NT2/D1 (cell line): ENCODE measurements around the gene LRP8.
"Not testable (repeated sequence)": the region's sequence is repeated elsewhere in the genome, so short reads cannot be mapped to it uniquely, and the experiment has no call there.

Source experiments
- DNase-seq: peaks from one replicate; pipeline ENCODE4 v3.0.0-alpha.2; 2011; ENCODE audit warnings: low read depth, low spot score
- H3K27me3 ChIP-seq: 2 replicates; pipeline ENCODE4 v1.6.0; 2011; ENCODE audit warnings: mild to moderate bottlenecking; ENCODE audit not compliant: insufficient read length, insufficient read depth
- H3K36me3 ChIP-seq: 2 replicates; pipeline ENCODE4 v1.6.1; 2011; ENCODE audit warnings: mild to moderate bottlenecking, low read length, mixed read lengths; ENCODE audit not compliant: insufficient read depth, insufficient read length
- H3K4me1 ChIP-seq: 2 replicates; pipeline ENCODE4 v1.5.1; 2011; ENCODE audit not compliant: insufficient read depth, insufficient read length
- H3K4me3 ChIP-seq: 2 replicates; pipeline ENCODE4 v1.5.1; 2011; ENCODE audit warnings: low read depth; ENCODE audit not compliant: insufficient read length
- H3K9ac ChIP-seq: 2 replicates; pipeline ENCODE4 v1.6.0; 2011; ENCODE audit warnings: low read depth; ENCODE audit not compliant: insufficient read length
- H3K9me3 ChIP-seq: 2 replicates; pipeline ENCODE4 v1.5.1; 2011; ENCODE audit warnings: mild to moderate bottlenecking, low read length; ENCODE audit not compliant: insufficient read depth
- SUZ12 ChIP-seq: IDR thresholded peaks from 2 replicates; pipeline ENCODE4 v1.6.1; 2011; ENCODE audit not compliant: insufficient read length, insufficient read depth; ENCODE audit errors: extremely low read depth
- YY1 ChIP-seq: IDR thresholded peaks from 2 replicates; pipeline ENCODE4 v1.6.1; 2011; ENCODE audit not compliant: insufficient read length, insufficient read depth
- ZNF274 ChIP-seq: IDR thresholded peaks from 2 replicates; pipeline ENCODE4 v1.6.1; 2011; ENCODE audit warnings: mild to moderate bottlenecking, low read depth, low read length

Gene LRP8

GRCh38 chr1:53214376-53214940 lies 113.4 kb downstream of the LRP8 start:
- no peaks in the 10 kb centered on the region for H3K4me1 ChIP-seq
- no peaks in the 10 kb centered on the region for H3K9me3 ChIP-seq
- no peak overlapping the region for H3K9ac ChIP-seq
- TF ChIP-seq SUZ12: no peak
- no peak for TF ChIP-seq YY1
- TF ChIP-seq ZNF274: no peak
- H3K27me3 ChIP-seq: no peaks in the 10 kb centered on the region
- H3K4me3 ChIP-seq: no peak overlapping the region
- no peak for DNase-seq
- H3K36me3 ChIP-seq: peaks cover 90% of the 10 kb centered on the region

GRCh38 chr1:53210954-53211353 lies 116.9 kb downstream of the LRP8 start:
- no peak for DNase-seq
- Histone ChIP-seq H3K4me1 (no peaks in the 10 kb centered on the region), H3K9me3 (peaks cover 23% of the 10 kb centered on the region), H3K4me3 (no peak overlapping the region), H3K36me3 (peaks cover 90% of the 10 kb centered on the region), H3K9ac (no peak overlapping the region), H3K27me3 (no peaks in the 10 kb centered on the region)
- no peak for TF ChIP-seq YY1
- no peak for TF ChIP-seq ZNF274
- TF ChIP-seq SUZ12: no peak

- Histone ChIP-seq H3K9me3 (peaks cover 29% of the 10 kb centered on the region), H3K4me1 (no peaks in the 10 kb centered on the region), H3K9ac (no peak overlapping the region), H3K36me3 (peaks cover 88% of the 10 kb centered on the region), H3K27me3 (no peaks in the 10 kb centered on the region), H3K4me3 (no peak overlapping the region)
- no peak for TF ChIP-seq SUZ12
- no peak for TF ChIP-seq ZNF274
- TF ChIP-seq YY1: no peak
- DNase-seq: no peak
These were observed 117.5 kb downstream of the LRP8 start for GRCh38 chr1:53210352-53210751.

GRCh38 chr1:53207726-53208125 lies 120.1 kb downstream of the LRP8 start:
- no peak for TF ChIP-seq ZNF274
- no peak for TF ChIP-seq YY1
- TF ChIP-seq SUZ12: no peak

GRCh38 chr1:53206735-53207379 lies 121.0 kb downstream of the LRP8 start:
- H3K9me3 ChIP-seq: peaks cover 41% of the 10 kb centered on the region
- no peaks in the 10 kb centered on the region for H3K4me1 ChIP-seq
- no peak for TF ChIP-seq ZNF274
- H3K9ac ChIP-seq: no peak overlapping the region
- H3K4me3 ChIP-seq: no peak overlapping the region
- peaks cover 91% of the 10 kb centered on the region for H3K36me3 ChIP-seq
- H3K27me3 ChIP-seq: no peaks in the 10 kb centered on the region
- DNase-seq: no peak

More at GRCh38 chr1:53207726-53208125, 120.1 kb downstream of the LRP8 start:
- H3K9me3 ChIP-seq: peaks cover 41% of the 10 kb centered on the region
- no peak for DNase-seq
- H3K27me3 ChIP-seq: no peaks in the 10 kb centered on the region
- no peak overlapping the region for H3K4me3 ChIP-seq
- no peaks in the 10 kb centered on the region for H3K4me1 ChIP-seq
- H3K9ac ChIP-seq: no peak overlapping the region
- H3K36me3 ChIP-seq: peaks cover 89% of the 10 kb centered on the region

GRCh38 chr1:53206083-53206685 lies 121.7 kb downstream of the LRP8 start:
- H3K4me3 ChIP-seq, H3K27me3 ChIP-seq, DNase-seq, H3K9ac ChIP-seq, H3K4me1 ChIP-seq: not testable (repeated sequence)
- H3K36me3 ChIP-seq: peaks cover 89% of the 10 kb centered on the region
- peaks cover 41% of the 10 kb centered on the region for H3K9me3 ChIP-seq

GRCh38 chr1:53205496-53205895 lies 122.4 kb downstream of the LRP8 start:
- peaks cover 89% of the 10 kb centered on the region for H3K36me3 ChIP-seq
- H3K4me3 ChIP-seq, H3K9ac ChIP-seq: not testable (repeated sequence)

GRCh38 chr1:53203466-53203865 lies 124.4 kb downstream of the LRP8 start:
- TF ChIP-seq SUZ12 (no peak), ZNF274 (no peak), YY1 (no peak)
- Histone ChIP-seq H3K36me3 (peaks cover 72% of the 10 kb centered on the region), H3K9ac (no peak overlapping the region)

More at GRCh38 chr1:53205496-53205895, 122.4 kb downstream of the LRP8 start:
- peaks cover 41% of the 10 kb centered on the region for H3K9me3 ChIP-seq
- not testable (repeated sequence) for H3K4me1 ChIP-seq, DNase-seq, H3K27me3 ChIP-seq

More at GRCh38 chr1:53203466-53203865, 124.4 kb downstream of the LRP8 start:
- Histone ChIP-seq H3K9me3 (peaks cover 41% of the 10 kb centered on the region), H3K4me1 (no peaks in the 10 kb centered on the region), H3K27me3 (no peaks in the 10 kb centered on the region), H3K4me3 (no peak overlapping the region)
- no peak for DNase-seq
